DND-41 (cell line): ENCODE measurements around the gene UFC1.

Experiments
- CTCF ChIP-seq: IDR thresholded peaks from 2 replicates; pipeline ENCODE4 v1.5.1; 2012; ENCODE audit warnings: borderline replicate concordance, low read length, moderate library complexity, mild to moderate bottlenecking; ENCODE audit not compliant: poor library complexity, severe bottlenecking; ENCODE audit errors: extremely low read depth
- EZH2 ChIP-seq: IDR thresholded peaks from 3 replicates; pipeline ENCODE4 v1.6.1; 2012; ENCODE audit warnings: borderline replicate concordance, low read depth, mild to moderate bottlenecking, moderate library complexity, low read length, inconsistent platforms; ENCODE audit not compliant: severe bottlenecking

GRCh38 chr1:161121042-161121650 is 32.6 kb upstream of the UFC1 start:
- no peak for TF ChIP-seq EZH2
- no peak for TF ChIP-seq CTCF
